GM19438 (cell line): ENCODE results near the gene MYL7.
"Not testable (repeated sequence)": the region's sequence is repeated elsewhere in the genome, so short reads cannot be mapped to it uniquely, and the experiment has no call there.

Experiments
- ATAC-seq: cut with Tn5 transposase; IDR thresholded peaks from one replicate; pipeline ENCODE4 v1.9.1; 2021; ENCODE audit warnings: low read depth; ENCODE audit not compliant: unreplicated experiment

Gene MYL7

DNA sequence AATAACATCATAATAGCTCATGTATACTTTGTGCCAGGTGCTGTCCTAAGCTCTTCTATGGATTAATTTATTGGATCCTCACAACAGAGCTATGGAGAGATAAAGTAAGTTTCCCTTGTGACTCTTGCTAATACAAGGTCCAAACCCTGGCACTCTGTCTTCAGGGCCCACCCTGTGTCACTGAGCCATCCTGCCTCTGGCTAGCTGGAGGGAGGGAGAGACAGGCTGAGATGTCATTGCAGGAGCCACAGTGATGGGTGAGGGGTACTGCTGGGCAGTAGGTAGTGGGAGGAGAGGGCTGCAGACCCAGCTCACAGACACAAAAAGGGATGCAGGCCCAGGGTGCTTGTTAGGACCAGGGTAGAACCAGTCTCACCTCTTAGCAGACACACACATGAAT lies 31.2 kb upstream of the MYL7 start:
- ATAC-seq = no peak

DNA sequence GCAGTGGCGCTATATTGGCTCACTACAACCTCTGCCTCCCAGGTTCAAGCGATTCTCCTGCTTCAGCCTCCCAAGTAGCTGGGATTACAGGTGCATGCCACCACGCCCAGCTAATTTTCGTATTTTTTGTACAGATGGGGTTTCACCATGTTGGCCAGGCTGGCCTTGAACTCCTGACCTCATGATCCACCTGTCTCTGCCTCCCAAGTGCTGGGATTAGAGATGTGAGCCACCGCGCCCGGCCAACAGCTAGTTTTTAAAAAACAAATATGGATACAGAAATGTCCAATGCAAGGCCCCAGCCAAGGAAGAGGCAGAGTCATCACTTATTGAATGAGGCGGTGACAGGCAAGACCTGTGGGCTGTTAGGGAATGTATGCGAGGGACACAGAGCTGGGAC lies 30.8 kb upstream of the MYL7 start:
- not testable (repeated sequence) for ATAC-seq

DNA sequence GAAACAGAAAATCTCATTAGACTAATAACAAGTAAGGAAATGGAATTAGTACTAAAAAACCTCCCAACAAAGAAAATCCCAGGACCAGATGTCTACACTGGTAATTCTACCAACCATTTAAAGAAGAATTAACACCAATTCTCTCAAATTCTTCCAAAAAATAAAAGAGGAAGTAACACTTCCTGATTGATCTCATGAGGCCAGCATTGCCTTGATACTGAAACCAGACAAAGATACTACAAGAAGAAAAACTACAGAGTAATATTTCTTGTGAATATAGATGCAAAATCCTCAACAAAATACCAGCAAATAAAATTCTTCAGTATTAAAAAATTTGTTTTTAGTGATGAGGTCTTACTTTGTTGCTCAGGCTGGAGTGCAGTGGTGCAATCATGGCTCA lies 26.8 kb upstream of the MYL7 start:
- no peak for ATAC-seq

DNA sequence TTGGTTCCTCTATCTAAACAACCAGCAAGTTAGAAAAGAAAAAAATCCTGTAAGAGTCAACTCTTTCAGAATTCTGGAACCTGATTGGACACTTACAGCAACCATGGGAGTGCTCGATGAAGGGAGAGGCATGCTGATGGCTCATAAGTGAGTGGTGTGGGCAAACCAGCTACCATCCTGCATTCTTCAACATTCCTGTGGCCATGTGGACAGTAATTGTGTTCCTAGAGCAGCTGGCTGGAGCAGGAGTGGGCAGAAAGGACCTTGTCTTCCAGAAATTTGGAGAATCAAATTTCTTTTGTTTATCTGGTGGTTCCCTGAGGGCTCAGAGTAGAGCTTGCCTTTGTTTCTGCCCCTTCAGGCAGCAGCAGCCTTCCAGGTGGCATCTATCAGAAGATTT lies 22.5 kb upstream of the MYL7 start:
- no peak for ATAC-seq

DNA sequence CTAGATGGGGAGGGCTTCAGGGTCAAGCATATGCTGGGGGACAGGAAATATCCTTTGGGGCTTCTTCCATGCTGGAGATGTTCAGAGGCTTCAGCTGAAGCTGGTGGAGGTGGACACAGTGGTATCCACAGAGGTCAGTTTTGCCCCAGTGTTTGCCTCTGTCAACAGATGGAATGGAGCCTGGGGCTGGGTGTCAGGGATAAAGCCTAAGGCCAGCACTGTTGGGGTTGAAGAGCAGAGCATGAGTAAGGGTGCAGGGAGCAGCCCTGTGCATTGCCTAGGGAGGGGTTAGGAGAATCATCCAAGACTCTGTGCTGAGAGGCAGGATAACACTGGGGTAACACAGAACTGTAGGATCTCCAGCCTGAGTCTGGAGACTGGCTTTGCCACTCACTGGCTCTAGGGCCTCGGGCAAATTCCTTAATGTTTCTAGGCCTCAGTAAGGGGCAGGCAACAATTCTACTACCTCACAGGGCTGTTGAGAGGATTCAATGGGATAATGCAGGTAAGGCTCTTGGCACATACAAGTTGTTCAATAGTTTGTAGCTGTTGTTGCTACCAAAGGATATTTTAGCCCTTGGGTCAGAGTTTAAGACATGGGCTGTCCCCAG lies 21.8 kb upstream of the MYL7 start:
- ATAC-seq = no peak

DNA sequence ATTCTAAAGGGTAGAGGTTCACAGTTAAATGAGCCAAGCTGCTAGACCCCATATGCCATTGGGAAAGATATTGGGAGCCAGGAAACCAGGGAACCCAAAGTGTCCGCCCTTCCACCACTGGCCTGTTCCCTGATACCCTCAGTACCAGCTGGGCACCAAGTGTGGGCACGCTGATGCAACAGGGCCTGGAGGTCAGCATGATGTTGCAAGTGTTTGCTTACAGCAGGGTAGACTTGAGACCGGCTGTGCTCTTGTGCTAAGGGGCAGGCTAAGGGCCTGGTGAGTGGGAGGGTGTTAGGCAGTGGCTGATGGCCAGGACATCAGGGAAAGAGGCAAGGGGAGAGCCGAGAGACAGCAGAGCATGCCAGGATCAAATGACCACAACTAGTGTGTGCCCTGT lies 21.0 kb upstream of the MYL7 start:
- no peak for ATAC-seq

DNA sequence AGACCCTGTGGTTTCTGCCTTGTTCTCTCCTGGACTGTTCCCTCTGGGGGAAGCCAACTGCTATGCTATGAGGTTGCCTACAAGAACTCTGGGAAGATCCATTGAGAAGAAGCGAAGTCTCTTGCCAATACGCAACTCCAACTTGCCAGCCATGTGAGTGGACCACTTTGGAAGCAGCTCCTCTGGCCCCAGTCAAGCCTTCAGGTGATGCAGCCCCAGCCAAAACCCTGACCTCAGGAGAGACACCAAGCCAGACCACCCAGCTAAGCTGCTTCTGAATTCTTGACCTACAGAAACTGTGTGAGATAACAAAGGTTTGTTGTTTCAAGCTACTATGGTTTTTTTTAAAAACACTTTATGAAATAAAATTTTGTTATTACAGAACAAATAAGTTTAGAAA lies 20.2 kb upstream of the MYL7 start:
- ATAC-seq = no peak

DNA sequence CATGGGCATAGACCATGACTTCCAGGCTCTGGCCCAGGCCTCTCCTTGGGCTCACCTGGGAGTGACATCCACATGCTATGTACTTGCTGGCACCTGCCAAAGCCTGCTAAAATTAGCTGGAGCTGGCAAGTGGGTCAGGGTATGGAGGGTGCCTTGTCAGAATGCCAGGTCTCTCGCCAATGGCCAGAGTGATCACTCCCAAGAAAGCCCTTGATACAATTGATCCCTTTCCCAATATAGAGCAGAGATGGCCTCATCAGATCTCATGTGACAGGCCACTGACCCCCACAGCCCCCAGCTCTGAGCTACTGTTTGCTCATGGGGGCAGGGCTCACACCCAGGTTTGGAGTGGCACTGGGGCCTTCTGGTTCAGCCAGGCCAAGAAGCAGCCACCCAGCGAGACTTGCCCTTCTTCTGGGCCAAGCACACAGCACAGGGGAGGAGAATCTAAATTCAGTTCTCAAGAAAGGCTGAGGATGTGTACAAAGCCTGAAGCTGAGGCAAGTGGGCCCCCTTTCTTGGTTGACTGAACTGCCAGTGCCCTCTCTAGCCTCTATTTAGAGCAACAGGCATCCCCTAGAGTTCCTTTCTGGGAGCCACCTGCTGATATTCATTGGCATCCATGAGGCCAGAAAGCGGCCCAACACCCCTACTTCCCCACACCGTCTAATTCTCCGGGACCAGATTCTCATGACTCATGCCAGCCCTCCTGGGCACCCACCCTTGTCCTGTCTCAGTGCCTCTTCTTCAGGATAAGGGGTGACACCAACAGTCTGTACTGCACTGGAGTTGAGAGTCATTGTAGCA lies 18.9 kb upstream of the MYL7 start:
- ATAC-seq = no peak

DNA sequence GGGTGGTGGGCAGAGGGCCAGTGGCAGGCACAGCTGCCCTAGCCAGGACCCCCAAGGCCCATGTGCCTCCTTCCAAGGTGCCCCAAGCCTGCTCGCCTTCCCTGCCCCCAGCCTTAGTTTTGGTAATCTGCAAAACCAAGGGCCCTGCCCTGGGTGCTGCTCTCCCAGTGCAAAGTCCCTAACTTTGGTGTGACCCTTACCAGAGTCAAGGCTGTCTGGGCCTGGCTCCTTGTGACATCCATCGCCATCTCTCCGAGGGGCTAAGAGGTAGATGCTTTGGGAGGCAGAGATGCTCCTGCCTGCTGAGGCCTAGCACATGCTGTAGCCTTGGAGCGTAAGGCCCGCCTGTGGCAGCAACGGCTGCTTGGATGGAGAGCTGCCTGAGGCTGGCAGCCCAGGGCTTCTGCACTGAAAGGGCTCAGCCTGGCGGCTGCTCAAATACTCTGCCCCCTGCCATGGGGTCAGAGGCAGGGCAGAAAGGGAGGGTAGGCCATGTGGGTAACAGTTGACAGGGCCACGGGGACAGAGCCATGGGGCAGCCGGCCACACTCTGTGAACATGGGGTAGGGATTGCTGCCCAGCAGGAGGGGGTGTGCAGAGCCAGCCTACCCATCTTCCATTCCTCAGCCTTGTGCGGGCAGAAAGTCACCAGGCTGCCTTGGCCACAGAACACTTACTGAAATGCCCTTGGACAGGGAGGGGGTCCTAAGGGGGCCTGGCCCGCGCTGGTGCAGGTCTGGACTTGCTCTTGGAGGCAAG lies 17.9 kb upstream of the MYL7 start:
- no peak for ATAC-seq

DNA sequence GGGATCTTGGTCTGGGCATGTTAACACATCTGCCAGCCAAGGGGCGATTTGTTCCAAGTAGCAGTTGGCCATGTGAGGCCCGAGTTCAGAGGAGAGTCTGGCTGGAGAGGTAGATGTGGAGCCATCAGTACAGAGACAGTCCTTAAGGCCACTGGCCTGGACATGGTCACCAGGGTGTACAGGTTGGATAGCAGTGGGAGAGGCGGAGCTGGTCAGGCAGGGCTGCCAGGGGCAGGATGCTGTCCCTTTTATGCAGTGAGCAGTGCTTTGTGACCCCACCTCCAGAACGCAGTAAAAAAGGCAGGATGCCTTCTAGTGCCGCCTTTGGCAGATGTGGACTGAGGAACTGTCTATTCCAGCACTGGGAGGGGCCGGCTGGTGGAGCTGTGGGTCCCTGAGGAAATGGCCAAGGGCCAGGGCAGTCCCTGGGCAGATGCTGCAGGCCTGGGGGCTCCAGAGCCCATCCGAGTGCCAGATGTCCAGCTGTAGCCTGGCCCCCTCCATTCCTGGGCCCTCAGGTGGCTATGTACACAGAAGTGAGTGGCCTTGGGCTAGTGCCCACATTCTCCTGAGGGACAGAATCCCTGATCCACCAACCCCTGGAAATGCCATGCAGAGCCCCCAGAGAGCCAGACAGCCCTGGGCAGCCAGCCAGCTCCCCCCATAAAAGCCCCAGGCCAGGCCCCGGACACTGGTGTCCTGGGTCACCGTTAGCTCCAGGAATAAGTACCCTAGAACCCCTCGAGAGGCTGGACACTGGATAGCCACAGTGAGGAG lies 17.2 kb upstream of the MYL7 start:
- no peak for ATAC-seq

DNA sequence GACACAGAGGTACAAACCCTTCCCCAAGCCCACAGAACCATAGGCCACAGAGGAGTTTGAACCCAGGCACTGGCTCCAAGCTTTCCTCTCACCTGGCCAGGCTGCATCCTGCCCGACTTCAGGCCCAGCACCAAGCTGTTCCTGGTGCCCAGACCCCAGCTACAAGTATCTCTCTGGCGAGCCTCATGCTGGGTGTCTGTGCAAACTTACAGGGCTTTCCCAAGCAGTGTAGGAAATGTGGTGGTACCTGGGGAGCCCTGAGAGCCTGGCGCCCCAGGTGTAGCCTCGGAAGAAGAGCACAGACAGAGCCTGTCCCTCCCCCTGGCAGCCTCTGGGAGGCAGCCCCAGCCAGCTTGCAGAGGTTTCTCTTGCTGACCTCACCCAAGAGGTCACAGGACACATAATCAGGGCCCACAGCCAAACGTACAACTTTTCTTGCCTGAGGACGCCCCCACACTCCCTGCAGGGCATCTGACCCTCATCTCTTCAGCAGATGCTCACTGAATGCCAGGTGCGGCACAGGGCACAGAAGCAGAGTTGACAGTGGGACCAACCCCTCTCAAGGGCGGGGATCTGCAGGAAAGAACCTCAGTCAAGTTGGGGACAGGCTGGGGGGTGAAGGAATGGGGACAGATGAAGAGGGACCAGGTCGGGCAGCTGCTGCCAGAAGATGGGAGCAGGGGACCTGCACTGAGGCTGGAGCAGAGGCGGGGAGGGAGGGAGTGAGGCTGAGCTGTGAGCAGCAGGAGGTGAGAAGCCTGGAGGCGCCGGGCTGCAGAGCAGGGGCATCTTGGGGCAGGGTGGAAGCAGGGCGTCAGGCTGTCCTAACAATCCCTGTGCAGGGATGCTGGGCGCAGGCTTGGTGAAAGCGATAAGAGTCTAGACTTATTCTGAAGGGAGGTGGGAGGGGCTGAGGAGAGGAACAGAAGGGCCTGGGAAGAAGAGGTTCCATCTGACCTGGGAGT lies 16.3 kb upstream of the MYL7 start:
- no peak for ATAC-seq

DNA sequence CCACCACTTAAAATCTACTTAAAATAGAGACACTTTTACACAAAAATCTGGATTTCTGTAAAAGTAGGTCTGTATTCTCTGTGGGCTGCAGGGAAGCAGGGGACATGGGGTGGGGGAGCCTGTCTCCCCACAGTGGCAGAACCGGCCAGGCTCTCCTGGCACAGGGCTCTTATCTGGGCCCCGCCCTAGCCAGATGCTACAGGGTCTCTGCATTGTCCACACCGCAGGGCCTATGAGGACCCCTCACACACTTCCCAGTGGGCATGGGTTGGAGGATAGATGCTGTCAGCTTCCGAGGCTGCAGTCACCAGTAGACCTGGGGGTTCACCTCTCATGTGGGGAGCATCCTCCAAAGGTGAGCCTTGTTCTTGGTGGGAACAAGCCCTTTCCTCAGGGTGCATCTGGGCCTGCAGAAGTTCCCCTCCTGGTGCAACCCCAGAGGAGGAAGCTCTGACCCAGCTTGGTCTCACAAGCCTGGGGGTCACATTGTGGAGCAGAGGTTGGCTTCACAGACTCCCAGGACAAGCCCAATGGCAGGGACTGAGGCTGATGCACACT lies 15.4 kb upstream of the MYL7 start:
- ATAC-seq = no peak

DNA sequence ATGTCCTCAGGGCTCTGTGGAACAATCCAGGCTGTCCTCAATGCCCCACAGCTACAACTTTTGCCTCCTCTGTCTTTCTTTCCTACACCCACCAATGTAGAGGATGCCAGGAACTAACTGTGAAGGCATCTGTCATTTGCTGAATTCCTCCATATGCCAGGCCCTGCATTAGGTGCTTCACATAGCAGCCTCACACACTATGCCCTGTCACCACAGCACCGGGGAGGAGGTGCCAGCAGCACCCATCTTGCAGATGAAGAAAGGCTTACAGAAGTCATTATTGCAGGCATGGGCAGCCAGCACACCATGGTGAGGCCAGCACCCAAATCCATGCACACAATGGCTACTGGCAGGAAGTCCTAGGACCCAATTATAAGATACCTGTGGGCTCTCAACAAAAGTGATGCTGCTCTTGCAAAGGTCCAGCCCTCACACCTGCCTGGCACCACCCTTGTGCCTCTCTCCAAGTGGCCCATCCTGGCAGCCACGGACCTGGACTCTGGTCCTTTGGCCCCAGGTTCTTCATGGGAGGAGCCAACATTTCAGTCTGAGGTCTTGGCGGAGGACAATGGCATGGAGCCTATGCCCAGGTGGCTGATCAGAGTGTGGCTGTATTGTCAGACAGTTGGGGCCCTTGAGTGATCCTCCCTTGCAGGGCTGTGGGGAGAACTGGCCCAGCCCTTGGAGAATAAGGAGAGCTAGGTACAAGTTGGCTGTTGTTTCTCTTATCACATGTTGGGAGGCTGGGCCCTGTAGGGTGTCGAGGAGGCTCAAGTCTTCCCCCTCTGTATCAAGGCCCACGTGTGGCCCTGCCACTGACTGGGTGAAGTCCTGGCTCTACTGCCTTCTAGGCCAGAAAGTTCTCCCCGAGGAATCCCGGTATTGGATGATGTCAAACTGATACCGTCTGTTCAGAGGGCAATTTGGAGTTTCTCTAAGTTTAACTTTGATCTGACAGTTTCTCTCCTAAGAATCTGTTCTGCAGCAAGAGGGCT lies 14.4 kb upstream of the MYL7 start:
- ATAC-seq = no peak

DNA sequence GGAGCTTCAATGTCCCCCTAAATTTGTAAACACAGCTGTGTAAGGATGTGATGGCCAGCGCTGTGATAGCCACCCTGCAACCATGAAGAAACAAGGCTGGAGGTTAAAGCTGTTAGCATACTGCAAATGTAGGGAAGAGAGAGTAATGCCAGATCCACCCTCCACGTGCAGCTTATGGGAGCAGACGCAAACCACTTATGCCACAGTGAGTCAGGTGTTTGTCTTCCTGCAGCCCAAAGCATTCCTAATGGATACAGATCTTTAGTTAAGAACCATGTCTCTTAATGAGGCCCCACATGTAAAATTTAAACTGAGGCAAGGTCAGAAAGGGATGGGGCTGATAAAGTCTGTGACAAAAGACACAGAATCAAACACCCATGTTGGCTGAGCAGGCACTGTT lies 13.6 kb upstream of the MYL7 start:
- no peak for ATAC-seq

DNA sequence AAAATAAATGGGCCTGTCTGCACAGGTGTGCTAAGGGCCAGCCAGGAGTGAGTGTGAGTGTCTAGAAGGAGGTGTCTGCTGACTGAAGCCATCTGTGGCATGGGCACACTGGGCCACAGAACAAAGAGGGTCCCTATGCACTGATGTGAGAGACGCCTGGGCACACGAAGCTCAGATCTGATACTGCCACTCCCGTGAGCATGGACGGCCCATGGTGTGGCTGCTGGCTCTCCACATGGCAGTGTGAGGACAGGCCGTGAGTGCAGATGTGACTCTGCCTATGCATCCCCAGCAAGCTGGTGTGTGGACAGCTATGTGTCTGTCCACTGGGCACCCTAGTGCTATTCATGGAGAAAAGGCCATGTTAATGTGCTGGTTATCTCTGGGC lies 12.8 kb upstream of the MYL7 start:
- ATAC-seq = no peak

DNA sequence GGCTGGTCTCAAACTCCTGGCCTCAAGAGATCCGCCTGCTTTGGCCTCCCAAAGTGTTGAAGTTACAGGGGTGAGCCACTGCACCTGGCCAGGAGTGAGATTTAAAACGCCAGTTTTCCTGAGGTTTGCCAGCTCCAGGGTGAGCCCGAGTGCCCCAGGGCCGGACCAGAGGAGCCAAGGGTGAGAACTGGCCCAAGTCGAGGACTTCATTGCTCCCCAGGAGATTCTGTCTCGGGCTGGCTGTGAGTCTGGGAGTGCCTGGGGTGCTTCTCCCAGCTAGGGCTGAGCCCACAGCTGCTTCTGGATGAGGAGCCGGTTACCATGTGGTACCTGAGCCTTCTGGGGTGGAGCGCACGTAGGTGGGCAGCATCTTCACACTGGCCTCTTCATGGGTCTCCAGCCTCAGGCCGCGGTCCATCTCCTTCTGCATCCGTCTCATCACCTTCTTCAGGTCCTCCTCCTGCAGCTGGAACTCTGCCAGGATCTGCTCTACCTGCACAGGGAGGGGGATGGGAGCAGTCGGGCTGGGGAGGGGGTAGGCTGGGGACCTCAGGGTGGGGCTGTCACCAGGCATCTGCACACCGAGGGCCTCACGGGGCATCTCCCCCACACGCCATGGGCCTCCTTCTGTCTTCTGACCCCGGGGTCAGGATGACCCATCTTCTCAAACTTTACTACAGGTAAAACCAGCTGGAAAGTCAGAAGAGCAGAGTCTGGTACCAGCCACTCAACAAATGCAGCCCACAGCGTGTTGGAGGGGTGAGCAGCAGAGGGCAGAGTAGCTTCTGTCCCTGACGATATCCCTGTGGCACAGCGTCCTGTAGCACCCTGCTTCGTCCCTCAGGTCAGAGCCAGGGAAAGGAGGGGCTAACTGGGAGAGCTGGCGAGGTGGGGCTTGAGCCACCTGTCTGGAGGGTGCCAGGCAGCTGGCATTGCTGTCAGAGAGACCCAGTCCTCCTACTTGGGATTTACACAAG lies 12.1 kb upstream of the MYL7 start:
- no peak for ATAC-seq

DNA sequence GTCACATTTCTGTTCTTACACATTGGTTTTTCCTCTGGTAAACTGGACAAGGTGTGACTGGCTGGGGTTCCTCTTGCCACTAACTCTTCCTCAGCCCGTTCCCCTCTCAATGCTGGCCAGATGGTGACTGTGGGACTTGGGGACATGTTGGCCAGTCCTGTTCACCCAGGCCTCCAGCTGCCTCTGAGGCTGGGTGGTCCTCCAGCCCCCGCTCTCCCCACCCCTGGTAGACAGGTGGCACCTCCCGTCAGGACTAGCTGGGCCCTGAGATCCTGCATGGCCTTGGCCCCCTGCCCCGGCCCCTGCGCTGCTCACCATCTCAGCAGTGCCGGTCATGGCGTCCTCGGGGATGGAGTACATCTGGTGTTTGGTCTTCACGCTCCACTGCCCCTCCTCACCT lies 10.8 kb upstream of the MYL7 start:
- ATAC-seq = no peak
